ENCODE measurements around the gene MADD. TPM values are rescaled to one million over a fixed set of nuclear protein-coding genes. Genes with fewer than 3 reads are reported as not detected.

MADD gene
- total RNA-seq, 1 experiment from 2014 or later, result 26.4 TPM

DNA sequence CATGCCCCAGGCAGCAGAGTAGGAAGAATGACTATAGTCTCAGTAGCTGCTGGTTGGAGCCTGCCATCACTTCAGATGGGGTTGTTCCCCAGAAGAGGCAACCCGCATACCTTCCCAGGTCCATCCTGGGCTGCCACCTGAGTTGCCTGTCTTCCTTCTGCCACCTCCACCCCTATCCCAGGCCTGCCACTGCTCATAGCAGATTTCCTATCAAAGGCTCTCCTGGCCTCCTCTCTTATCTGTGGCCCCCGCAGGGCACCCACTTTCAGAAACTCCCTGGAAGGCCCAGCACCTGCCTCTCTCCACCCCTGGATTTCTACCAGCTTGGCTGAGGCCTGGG, 12.8 kb upstream of the MADD start:
- intact Hi-C loops (cut with micrococcal nuclease), result loop anchor here (5.0 kb wide), 1 partner anchor 40 kb away; no protein-coding TSS in a partner anchor
- H3K9me3 ChIP-seq (ENCODE audit: low read length), result no peaks in the 10 kb centered on the region
- peaks cover 6% of the 10 kb centered on the region for H3F3A ChIP-seq (ENCODE audit: low read length, unreplicated experiment)
- H3K27me3 ChIP-seq (ENCODE audit: low read length), result no peaks in the 10 kb centered on the region
- peak overlapping the region; percentile 54 for H3K4me2 ChIP-seq (ENCODE audit: low read length)
- no peaks in the 10 kb centered on the region for H3K9me2 ChIP-seq (replicated peaks; ENCODE audit: low read length)
- H3K36me3 ChIP-seq (ENCODE audit: low read depth, low read length), result no peaks in the 10 kb centered on the region
- CTCF ChIA-PET, result interaction anchor here (0.6 kb wide), 1 partner anchor 8 kb away, joined by 3 read pairs; no protein-coding TSS in a partner anchor
- H4K20me1 ChIP-seq (ENCODE audit: low read length), result no peaks in the 10 kb centered on the region
- H2AFZ ChIP-seq (ENCODE audit: low read length), result peak overlapping the region; percentile 74
- TF ChIP-seq EZH2phosphoT487 (IDR thresholded peaks at IDR 0.05; ENCODE audit: borderline replicate concordance, low read length), result no peak
- TF ChIP-seq, protein P1, sequence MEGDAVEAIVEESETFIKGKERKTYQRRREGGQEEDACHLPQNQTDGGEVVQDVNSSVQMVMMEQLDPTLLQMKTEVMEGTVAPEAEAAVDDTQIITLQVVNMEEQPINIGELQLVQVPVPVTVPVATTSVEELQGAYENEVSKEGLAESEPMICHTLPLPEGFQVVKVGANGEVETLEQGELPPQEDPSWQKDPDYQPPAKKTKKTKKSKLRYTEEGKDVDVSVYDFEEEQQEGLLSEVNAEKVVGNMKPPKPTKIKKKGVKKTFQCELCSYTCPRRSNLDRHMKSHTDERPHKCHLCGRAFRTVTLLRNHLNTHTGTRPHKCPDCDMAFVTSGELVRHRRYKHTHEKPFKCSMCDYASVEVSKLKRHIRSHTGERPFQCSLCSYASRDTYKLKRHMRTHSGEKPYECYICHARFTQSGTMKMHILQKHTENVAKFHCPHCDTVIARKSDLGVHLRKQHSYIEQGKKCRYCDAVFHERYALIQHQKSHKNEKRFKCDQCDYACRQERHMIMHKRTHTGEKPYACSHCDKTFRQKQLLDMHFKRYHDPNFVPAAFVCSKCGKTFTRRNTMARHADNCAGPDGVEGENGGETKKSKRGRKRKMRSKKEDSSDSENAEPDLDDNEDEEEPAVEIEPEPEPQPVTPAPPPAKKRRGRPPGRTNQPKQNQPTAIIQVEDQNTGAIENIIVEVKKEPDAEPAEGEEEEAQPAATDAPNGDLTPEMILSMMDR (conservative IDR thresholded peaks at IDR 0.05; ENCODE audit: low read depth, low read length), result no peak
- TF ChIP-seq EZH2 (IDR thresholded peaks at IDR 0.05; ENCODE audit: low read length, unreplicated experiment), result no peak
- ATAC-seq (no peak), DNase-seq (no peak)
- H3K4me3 ChIP-seq (ENCODE audit: low read length), result peak overlapping the region; percentile 38; the same call in 1 of the 2 replicates
- no peaks in the 10 kb centered on the region for H3K79me2 ChIP-seq (ENCODE audit: low read length)
- H3K4me1 ChIP-seq (ENCODE audit: insufficient read depth, low read length), result peaks cover 41% of the 10 kb centered on the region
- peak overlapping the region; percentile 40 for H3K9ac ChIP-seq (ENCODE audit: low read length)
- POLR2A ChIA-PET (ENCODE audit: unreplicated experiment), result no interaction called here
- no TSS peak for BruUV-seq (replicated peaks)
- peak overlapping the region; percentile 62 for H3K27ac ChIP-seq (ENCODE audit: low read length)

DNA sequence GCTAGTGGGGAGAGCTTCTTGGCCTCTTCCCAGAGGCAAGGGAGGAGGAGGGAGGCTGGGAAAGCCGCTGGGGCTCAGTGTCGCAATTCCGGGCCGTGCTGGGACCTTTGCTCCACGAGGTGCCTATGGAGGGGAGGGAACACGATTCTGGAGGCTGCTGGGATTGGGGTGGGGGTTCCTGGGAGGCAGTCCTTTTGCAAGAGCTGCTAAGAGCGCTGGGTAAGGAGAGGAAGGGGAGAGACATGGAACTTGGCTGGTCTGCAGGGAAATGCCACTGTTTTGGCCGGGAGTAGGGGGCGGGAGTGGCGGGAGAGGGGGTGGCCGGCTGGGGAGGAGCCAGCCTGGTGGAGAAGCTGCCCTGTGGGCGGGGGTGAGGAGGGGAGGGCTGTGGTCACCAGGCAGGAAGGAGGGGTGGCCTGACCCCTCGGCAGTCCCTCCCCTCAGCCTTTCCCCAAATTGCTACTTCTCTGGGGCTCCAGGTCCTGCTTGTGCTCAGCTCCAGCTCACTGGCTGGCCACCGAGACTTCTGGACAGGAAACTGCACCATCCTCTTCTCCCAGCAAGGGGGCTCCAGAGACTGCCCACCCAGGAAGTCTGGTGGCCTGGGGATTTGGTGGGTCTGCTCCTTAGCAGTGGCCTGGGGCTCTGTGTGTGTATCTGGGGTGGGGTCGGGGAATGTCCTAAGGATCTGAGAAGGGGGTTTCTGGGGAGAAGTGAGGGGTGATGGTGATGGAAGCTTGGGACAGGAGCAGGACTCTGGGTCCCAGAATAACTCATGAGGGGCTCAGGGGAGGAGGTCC, 12.2 kb upstream of the MADD start, which contains the start of gene NR1H3:
Gene NR1H3 (plus strand): TSS at position 480 of the 800 bp plus-strand sequence. CDS start 1,221 bp downstream, outside the sequence.
- Histone ChIP-seq H3K4me1 (ENCODE audit: insufficient read depth, low read length) (peaks cover 41% of the 10 kb centered on the region), H3K9me2 (replicated peaks; ENCODE audit: low read length) (no peaks in the 10 kb centered on the region), H4K20me1 (ENCODE audit: low read length) (no peaks in the 10 kb centered on the region), H3F3A (ENCODE audit: low read length, unreplicated experiment) (peaks cover 6% of the 10 kb centered on the region), H3K79me2 (ENCODE audit: low read length) (no peaks in the 10 kb centered on the region), H2AFZ (ENCODE audit: low read length) (peak within 1 kb of the TSS; percentile 74), H3K27me3 (ENCODE audit: low read length) (no peaks in the 10 kb centered on the region), H3K9ac (ENCODE audit: low read length) (peak within 1 kb of the TSS; percentile 40), H3K27ac (ENCODE audit: low read length) (peak within 1 kb of the TSS; percentile 62), H3K4me3 (ENCODE audit: low read length) (peak within 1 kb of the TSS; percentile 38; the same call in 1 of the 2 replicates), H3K9me3 (ENCODE audit: low read length) (no peaks in the 10 kb centered on the region), H3K36me3 (ENCODE audit: low read depth, low read length) (no peaks in the 10 kb centered on the region), H3K4me2 (ENCODE audit: low read length) (peak within 1 kb of the TSS; percentile 75)
- TF ChIP-seq EZH2phosphoT487 (IDR thresholded peaks at IDR 0.05; ENCODE audit: borderline replicate concordance, low read length) (no peak), EZH2 (IDR thresholded peaks at IDR 0.05; ENCODE audit: low read length, unreplicated experiment) (no peak)
- TF ChIP-seq, protein P1 (conservative IDR thresholded peaks at IDR 0.05; ENCODE audit: low read depth, low read length), result peak; percentile 48
- intact Hi-C loops (cut with micrococcal nuclease), result loop anchor here (2.0 to 5.0 kb wide), 2 partner anchors 40 to 97 kb away; no protein-coding TSS in a partner anchor
- CTCF ChIA-PET, result interaction anchor here (0.7 to 2.4 kb wide), 4 partner anchors 9 to 97 kb away, joined by 5 to 33 read pairs (median 13); partner anchors contain the start of gene ACP2
- ATAC-seq (no peak), DNase-seq (peak; percentile 54)
- no TSS peak for BruUV-seq (replicated peaks)
- POLR2A ChIA-PET (ENCODE audit: unreplicated experiment), result interaction anchor here (0.6 kb wide), 1 partner anchor 97 kb away, joined by 3 read pairs; no protein-coding TSS in a partner anchor
